NCI-H187 treated with DMSO at 0.1 percent for 48 hours (cell line): Measurements from ENCODE around the gene KCNMB1.
"Not testable (repeated sequence)": the region's sequence is repeated elsewhere in the genome, so short reads cannot be mapped to it uniquely, and the experiment has no call there.

Experiments
- DNase-seq: peaks from one replicate; lab custom pipeline; 2025; lab: John Stamatoyannopoulos, UW

KCNMB1 gene

GRCh38 chr5:170376526-170376925, 12.6 kb downstream of the KCNMB1 start:
- DNase-seq: not testable (repeated sequence)

DNA sequence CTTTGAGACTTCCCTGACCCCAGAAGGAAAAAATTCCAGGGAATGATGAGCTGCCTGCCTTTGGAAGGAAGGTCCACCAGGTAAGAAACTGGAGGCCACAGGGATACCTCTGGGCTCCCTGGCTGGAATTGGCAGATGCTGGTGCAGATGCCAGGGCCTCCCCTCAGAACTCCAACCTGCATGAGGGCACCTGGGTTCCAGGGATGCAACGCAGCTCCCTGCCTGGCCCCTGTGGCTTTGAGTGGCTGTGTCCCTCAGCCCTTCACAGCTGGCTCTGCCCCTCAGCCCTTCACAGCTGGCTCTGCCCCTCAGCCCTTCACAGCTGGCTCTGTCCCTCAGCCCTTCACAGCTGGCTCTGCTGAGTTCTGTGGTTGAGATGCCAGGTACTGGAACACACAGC, 13.9 kb downstream of the KCNMB1 start:
- DNase-seq: no peak

DNA sequence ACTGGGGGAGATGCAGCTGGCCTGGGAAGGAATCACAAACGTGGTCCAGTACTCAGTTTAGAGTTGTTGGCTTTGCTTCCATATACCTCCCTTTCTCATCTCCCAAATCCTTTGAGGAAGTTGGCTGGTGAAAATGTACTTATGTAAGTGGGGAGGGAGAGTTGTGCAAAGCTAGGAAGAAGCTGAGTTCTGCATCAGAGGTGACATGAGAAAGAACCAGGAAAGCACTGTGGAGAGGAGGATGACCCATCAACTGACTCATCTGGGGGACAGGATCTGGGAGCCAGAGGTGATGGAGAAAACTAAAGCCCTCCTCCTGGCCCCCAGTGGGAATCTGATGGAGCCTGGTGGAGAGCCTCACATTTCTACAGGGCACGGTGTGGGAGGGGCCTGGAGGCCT, 16.2 kb downstream of the KCNMB1 start:
- no peak for DNase-seq

DNA sequence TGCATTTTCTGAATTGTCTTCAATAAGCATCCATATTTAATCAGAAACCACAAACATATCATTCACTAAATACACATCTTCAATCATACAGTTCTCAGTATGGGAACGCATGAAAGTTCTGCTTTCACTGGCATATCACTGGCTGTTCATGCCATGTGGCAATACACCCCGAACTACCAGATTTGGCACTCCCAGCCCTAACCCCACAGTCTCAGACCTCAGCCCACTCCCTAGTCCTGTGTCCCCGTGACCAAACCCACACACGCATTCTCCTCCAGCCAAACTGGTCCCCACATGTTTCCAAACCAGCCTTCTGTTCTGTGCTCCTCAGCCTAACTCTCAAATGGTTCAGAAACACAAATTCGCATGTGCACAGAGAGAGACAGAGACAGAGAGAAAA, 20.6 kb downstream of the KCNMB1 start:
- no peak for DNase-seq

DNA sequence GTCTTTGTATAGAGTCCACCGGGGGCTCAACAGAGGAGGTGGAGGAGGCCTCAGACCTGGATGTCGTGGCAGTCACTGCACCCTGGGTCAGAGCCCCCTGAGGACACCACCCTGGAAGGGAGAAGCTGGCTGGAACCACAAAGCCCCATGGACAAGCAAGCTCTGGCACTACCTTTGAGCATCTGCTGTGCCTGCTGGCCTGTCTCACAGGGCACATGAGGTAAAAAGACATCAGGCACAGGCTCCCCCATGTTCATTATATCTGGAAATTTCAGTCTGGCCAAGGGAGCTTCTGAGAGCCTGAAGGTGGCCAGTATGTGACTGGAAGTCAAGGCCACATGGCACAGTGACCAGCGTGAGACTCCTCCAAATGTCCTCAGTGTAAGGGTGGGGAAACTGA, 22.9 kb downstream of the KCNMB1 start:
- no peak for DNase-seq

GRCh38 chr5:170365831-170366230, 23.3 kb downstream of the KCNMB1 start:
- DNase-seq: no peak

GRCh38 chr5:170365011-170365410, 24.2 kb downstream of the KCNMB1 start:
- DNase-seq: no peak

- no peak for DNase-seq
Observed at GRCh38 chr5:170363671-170364070, 25.5 kb downstream of the KCNMB1 start.

- DNase-seq: no peak
Observed at GRCh38 chr5:170362656-170363055, 26.5 kb downstream of the KCNMB1 start.

GRCh38 chr5:170362102-170362501, 27.1 kb downstream of the KCNMB1 start:
- DNase-seq: no peak

- no peak for DNase-seq
Observed at GRCh38 chr5:170361616-170362015, 27.6 kb downstream of the KCNMB1 start.

GRCh38 chr5:170361116-170361515, 28.1 kb downstream of the KCNMB1 start:
- DNase-seq: no peak

DNA sequence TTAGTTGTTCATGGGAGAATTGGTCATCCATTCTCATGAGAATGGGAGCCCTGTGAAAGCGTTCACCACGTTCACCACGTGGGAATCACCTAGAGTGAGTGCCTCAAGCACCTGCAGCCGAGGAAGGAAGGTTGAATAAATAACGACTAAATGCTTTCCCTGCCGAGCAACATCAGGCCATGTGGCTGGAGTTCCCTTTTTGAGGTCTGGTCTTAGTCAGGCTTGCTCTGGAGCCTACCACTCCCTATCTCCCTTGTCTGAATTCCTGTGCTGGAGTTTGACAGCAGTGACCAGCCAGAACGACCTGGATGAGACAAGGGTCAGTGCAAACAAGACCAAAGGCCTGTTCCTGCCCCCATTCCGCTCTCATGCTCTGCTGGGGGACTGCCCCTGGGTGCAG, 28.5 kb downstream of the KCNMB1 start:
- DNase-seq: no peak

GRCh38 chr5:170357955-170358444, 31.2 kb downstream of the KCNMB1 start:
- no peak for DNase-seq

DNA sequence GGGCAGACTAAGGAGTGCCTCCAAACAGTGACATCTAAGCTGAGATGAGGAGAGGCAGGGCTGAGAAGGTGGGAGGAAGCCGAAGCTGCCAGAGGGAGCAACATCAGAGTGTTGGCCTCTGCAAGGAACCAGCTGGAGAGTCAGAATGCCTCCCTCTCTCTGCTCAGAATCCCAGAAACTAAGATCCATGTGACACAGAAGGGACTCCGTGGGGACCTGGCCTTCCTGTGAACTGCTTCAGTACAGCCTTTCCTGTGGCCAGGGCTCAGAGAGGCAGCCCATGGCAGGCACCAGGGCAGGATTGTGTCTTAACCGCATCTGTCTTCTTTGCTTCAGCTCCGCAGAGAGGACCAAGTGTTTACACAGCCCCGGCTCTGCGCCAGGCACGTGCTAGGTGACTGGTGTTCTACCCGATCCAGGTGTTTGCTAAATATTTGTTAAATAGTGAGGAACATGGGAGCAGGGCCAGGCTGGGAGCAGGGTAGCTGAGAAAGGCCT, 33.5 kb downstream of the KCNMB1 start:
- DNase-seq: no peak

DNA sequence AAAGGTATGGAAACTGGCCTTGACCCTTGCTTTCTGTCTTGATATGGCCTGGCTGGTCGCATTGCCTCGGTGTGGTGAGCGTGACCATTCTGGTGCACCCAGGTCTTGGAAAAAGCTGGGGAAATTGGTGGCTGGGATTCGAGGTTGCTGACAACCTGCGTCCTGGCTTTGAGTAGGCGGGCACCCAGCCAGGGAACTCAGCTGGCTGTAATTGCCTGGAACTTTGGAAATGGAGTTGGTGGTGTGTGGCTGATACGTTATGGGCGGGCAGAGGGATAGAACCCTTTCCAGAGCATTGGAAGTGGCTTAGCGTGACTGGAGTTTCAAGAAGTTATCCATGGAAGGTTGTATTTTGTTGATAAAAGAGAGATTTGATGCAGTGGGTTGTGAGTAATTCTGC, 35.2 kb downstream of the KCNMB1 start:
- DNase-seq: no peak

GRCh38 chr5:170353011-170353761, 36.0 kb downstream of the KCNMB1 start:
- no peak for DNase-seq

- DNase-seq: no peak
Observed at GRCh38 chr5:170348137-170348633, 41.0 kb downstream of the KCNMB1 start.

DNA sequence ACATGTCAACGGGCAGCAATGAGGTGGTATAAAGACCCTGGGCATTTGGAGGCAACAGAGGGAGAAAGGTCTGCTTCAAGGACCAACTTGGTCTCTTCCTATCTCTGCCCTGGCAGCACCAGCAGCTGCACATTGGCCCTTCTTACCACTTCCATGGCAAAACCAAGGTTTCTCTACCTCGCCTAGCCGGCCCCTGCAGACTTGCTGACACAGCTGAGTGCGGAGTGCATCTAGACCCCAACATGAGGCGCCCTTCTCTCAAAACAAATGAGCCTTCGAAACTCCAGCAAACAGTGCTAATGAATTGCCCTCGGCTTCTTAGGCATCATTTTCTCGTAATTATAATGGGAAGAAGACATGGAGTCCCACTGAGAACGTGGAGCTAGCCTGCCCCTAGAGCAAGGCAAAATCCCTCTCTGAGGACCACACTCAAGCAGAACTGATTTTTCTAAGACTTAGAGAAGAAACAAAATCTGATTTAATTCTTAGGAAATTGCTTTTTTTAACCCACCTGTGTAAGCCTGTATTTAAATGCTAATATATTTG, 42.1 kb downstream of the KCNMB1 start:
- DNase-seq: no peak

DNA sequence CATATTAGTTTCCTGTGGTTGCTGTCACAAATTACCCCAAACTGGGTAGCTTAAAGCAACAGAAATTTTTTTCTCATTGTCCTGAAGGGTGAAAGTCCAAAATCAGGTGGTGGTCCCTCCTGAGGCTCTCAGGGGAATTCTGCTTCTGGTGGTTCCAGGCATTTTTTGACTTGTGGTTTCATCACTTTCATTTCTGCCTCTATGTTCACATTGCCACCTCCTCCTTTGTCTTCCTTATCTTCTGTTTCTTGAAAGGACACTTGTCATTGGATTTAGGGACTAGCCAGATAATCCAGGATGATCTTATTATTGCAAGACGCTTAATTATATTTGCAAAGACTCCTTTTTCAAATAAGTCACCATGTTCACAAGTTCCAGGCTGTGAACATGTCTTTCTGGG, 43.2 kb downstream of the KCNMB1 start:
- DNase-seq: no peak

- DNase-seq: no peak
Observed at GRCh38 chr5:170343177-170343576, 46.0 kb downstream of the KCNMB1 start.

DNA sequence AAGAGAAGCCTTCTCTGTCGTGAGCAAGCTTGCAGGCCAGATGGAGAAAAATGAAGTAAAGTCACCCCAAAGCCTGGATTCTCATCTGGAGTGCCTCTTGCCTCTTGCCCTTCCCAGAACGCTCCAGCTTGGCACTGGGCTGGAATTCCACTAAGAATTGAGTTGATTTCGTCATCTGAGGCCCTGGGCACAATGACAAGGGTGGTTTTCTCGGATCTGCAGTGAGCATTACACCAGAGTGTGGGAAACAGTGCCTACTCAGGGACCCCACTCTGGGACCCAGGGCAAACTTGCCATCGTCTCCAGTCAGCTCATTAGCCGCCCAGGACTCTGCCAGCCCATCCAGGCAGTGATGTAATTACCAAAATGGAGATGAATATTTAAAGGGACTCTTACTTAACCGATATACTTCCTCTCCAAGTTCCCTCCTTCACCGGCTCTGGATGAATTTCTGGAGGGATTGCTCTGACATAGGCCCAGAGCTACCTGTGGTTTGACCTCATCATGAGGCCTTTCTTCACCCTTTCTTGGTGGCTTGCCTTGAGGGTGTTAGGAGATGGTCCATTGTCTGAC, 46.9 kb downstream of the KCNMB1 start:
- DNase-seq: no peak

GRCh38 chr5:170341545-170341944, 47.6 kb downstream of the KCNMB1 start:
- no peak for DNase-seq
